ENCODE results near the gene FCN2. TPM values are rescaled to one million over a fixed set of nuclear protein-coding genes. Genes with fewer than 3 reads are reported as not detected.

Gene FCN2
- total and polyA plus RNA-seq, 2 experiments from 2014 or later = not detected

GRCh38 chr9:134869554-134870300 is 10.9 kb upstream of the FCN2 start:
- Histone ChIP-seq H3K27ac (no peak overlapping the region), H3K4me3 (no peak overlapping the region), H3K4me1 (ENCODE audit: insufficient read depth) (no peaks in the 10 kb centered on the region), H3K27me3 (no peaks in the 10 kb centered on the region), H3K79me2 (no peaks in the 10 kb centered on the region), H4K20me1 (ENCODE audit: insufficient read depth, poor library complexity, severe bottlenecking) (no peaks in the 10 kb centered on the region), H3K9me3 (ENCODE audit: low read depth) (no peaks in the 10 kb centered on the region), H3K36me3 (replicated peaks; ENCODE audit: insufficient read depth, low read depth) (no peaks in the 10 kb centered on the region), H3K4me2 (no peak overlapping the region), H2AFZ (no peak overlapping the region), H3K9me2 (replicated peaks; ENCODE audit: insufficient read depth) (no peaks in the 10 kb centered on the region)
- DNase-seq (ENCODE audit: low spot score) = no peak
- 90% methylated on average over 13 of the region's 17 CpGs for WGBS (ENCODE audit: low lambda C conversion rate, missing lambda C conversion rate)
- no peak for TF ChIP-seq EZH2phosphoT487 (IDR thresholded peaks at IDR 0.05; ENCODE audit: low read depth, severe bottlenecking, unreplicated experiment)
- no peak for TF ChIP-seq EZH2 (IDR thresholded peaks at IDR 0.05; ENCODE audit: borderline replicate concordance)

GRCh38 chr9:134870301-134870694 is 10.3 kb upstream of the FCN2 start:
- TF ChIP-seq EZH2 (IDR thresholded peaks at IDR 0.05; ENCODE audit: borderline replicate concordance) (no peak), EZH2phosphoT487 (IDR thresholded peaks at IDR 0.05; ENCODE audit: low read depth, severe bottlenecking, unreplicated experiment) (no peak), CTCF (IDR thresholded peaks at IDR 0.05; ENCODE audit: poor library complexity) (no peak)
- no peak for DNase-seq (ENCODE audit: low spot score)
- Histone ChIP-seq H3K36me3 (replicated peaks; ENCODE audit: insufficient read depth, low read depth) (no peaks in the 10 kb centered on the region), H4K20me1 (ENCODE audit: insufficient read depth, poor library complexity, severe bottlenecking) (no peaks in the 10 kb centered on the region), H3K4me3 (no peak overlapping the region), H3K27me3 (no peaks in the 10 kb centered on the region), H2AFZ (no peak overlapping the region), H3K27ac (no peak overlapping the region), H3K4me1 (ENCODE audit: insufficient read depth) (no peaks in the 10 kb centered on the region), H3K4me2 (no peak overlapping the region), H3K79me2 (no peaks in the 10 kb centered on the region), H3K9me2 (replicated peaks; ENCODE audit: insufficient read depth) (no peaks in the 10 kb centered on the region), H3K9me3 (ENCODE audit: low read depth) (no peaks in the 10 kb centered on the region)
- 89% methylated on average over 11 of the region's 11 CpGs for WGBS (ENCODE audit: low lambda C conversion rate, missing lambda C conversion rate)

- Histone ChIP-seq H3K4me2 (no peak overlapping the region), H3K27me3 (no peaks in the 10 kb centered on the region), H3K9me2 (replicated peaks; ENCODE audit: insufficient read depth) (no peaks in the 10 kb centered on the region), H3K4me3 (no peak overlapping the region), H3K27ac (no peak overlapping the region), H3K79me2 (no peaks in the 10 kb centered on the region), H3K36me3 (replicated peaks; ENCODE audit: insufficient read depth, low read depth) (no peaks in the 10 kb centered on the region), H3K4me1 (ENCODE audit: insufficient read depth) (no peaks in the 10 kb centered on the region), H2AFZ (no peak overlapping the region), H4K20me1 (ENCODE audit: insufficient read depth, poor library complexity, severe bottlenecking) (no peaks in the 10 kb centered on the region), H3K9me3 (ENCODE audit: low read depth) (no peaks in the 10 kb centered on the region)
- no peak for DNase-seq (ENCODE audit: low spot score)
- 89% methylated on average over 29 of the region's 30 CpGs for WGBS (ENCODE audit: low lambda C conversion rate, missing lambda C conversion rate)
- TF ChIP-seq EZH2 (IDR thresholded peaks at IDR 0.05; ENCODE audit: borderline replicate concordance) = no peak
- TF ChIP-seq EZH2phosphoT487 (IDR thresholded peaks at IDR 0.05; ENCODE audit: low read depth, severe bottlenecking, unreplicated experiment) = no peak
- TF ChIP-seq CTCF (IDR thresholded peaks at IDR 0.05; ENCODE audit: poor library complexity) = no peak
These were observed 9.6 kb upstream of the FCN2 start for GRCh38 chr9:134870746-134871662.

All from hepatocyte (in vitro differentiated cells).